GM19455 (cell line): ENCODE results near the gene AGPS.
"Not testable (repeated sequence)": the region's sequence is repeated elsewhere in the genome, so short reads cannot be mapped to it uniquely, and the experiment has no call there.

ENCODE experiments used
- ATAC-seq: cut with Tn5 transposase; IDR thresholded peaks from one replicate; pipeline ENCODE4 v1.9.1; 2021; ENCODE audit not compliant: unreplicated experiment

The AGPS gene

GRCh38 chr2:177392373-177393202, at the start of gene AGPS:
Gene AGPS (plus strand): TSS chr2:177392773. CDS start chr2:177392790, 17 bp downstream.
- ATAC-seq = peak; percentile 95

GRCh38 chr2:177343773-177344172, 48.8 kb upstream of the AGPS start:
- no peak for ATAC-seq

GRCh38 chr2:177344316-177344715, 48.3 kb upstream of the AGPS start:
- no peak for ATAC-seq

DNA sequence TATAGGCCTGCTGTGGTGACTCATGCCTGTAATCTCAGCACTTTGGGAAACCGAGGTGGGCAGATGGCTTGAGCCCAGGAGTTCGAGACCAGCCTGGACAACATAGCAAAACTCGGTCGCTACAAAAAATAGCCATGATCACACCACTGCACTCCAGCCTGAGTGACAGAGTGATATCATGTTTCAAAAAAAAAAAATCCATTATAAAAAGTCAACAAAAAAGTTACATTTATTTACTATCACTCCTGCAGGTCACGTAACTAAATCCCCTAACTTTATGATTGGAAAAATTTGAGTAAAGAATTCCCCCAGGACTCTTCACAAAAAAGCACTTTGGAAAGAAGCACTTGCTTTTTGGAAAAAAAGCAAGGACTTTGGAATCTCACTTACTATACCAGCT, 46.4 kb upstream of the AGPS start:
- no peak for ATAC-seq

GRCh38 chr2:177347570-177347969, 45.0 kb upstream of the AGPS start:
- no peak for ATAC-seq

GRCh38 chr2:177348118-177348654, 44.4 kb upstream of the AGPS start:
- ATAC-seq = no peak

GRCh38 chr2:177348733-177349693, 43.6 kb upstream of the AGPS start:
- no peak for ATAC-seq

GRCh38 chr2:177350624-177351023, 41.9 kb upstream of the AGPS start:
- ATAC-seq = not testable (repeated sequence)

DNA sequence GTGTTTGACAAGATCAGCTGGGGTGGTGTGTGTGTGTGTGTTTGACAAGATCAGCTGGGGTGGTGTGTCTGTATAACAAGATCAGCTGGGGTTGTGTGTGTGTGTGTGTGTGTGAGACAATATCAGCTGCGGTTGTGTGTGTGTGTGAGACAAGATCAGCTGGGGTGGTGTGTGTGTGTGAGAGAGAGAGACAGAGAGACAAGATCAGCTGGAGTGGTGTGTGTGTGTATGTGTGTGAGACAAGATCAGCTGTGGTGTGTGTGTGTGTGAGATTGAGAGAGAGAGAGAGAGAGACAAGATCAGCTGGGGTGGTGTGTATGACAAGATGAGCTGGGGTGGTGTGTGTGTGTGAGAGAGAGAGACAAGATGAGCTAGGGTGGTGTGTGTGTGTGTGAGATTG, 41.5 kb upstream of the AGPS start:
- ATAC-seq = not testable (repeated sequence)

- no peak for ATAC-seq
These were observed 40.0 kb upstream of the AGPS start for GRCh38 chr2:177352441-177353186.

- ATAC-seq = no peak
These were observed 39.4 kb upstream of the AGPS start for GRCh38 chr2:177353187-177353478.

DNA sequence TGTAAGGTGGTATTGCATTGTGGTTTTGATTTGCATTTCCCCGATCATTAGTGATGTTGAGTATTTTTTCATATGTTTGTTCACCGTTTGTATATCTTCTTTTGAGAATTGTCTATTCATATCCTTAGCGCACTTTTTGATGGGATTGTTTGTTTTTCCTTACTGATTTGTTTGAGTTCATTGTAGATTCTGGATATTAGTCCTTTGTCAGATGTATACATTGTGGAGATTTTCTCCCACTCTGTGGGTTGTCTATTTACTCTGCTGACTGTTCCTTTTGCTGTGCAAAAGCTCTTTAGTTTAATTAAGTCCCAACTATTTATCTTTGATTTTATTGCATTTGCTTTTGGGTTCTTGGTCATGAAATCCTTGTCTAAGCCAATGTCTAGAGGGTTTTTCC, 38.0 kb upstream of the AGPS start:
- ATAC-seq = not testable (repeated sequence)

GRCh38 chr2:177355874-177356273, 36.7 kb upstream of the AGPS start:
- ATAC-seq = no peak

DNA sequence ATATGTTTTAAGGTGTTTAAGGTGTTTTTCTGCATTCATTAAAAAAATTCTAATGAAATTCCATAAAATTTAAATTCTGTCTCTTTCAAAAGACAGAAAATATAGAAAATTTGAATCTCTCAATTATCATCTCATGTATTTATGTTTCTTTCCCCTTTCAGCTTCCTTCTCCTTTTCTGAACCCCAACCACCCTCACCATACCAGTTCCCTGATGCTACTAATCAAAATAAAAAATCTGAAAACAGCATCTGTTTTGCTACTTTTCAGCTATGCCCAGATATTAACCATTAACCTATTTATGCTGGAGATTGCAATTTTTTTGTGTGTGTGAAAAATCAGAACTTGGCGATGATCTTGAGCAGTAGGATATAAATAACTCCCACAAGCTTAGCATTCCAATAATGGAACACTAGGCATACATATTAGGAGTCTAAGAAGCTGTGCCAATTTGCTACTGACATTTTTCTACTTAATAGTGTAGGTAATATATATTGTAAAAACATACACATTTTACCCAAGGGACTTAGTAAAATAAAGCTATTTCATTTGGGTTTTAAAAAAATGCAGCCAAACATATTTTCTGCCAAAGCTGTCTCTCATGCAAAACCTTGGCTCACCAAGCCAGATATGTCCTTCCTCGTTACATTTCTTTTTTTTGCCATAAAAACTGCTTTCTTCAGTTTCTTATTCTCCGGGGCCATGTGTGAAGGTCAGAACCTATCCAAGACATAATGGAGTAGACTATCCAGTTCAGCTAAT, 32.6 kb upstream of the AGPS start:
- no peak for ATAC-seq

DNA sequence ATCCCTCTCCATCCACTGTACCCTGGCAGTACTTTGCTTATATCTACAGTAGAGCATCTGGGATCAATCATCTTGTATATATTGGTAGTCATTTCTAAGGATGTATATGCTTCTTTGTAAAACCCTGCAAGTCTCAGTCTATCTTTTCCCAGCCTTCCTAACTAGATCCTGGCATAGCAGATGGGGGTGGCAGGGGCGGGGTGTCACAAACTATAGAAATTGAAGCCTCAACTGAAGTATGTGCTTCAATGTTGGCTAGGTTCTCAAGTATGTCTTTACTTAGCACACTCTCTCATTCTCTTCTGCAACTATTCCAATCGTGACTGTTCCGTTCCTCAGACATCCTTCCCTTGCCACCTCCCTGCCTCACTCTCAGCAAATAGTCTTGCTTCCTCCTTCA, 30.1 kb upstream of the AGPS start:
- no peak for ATAC-seq

DNA sequence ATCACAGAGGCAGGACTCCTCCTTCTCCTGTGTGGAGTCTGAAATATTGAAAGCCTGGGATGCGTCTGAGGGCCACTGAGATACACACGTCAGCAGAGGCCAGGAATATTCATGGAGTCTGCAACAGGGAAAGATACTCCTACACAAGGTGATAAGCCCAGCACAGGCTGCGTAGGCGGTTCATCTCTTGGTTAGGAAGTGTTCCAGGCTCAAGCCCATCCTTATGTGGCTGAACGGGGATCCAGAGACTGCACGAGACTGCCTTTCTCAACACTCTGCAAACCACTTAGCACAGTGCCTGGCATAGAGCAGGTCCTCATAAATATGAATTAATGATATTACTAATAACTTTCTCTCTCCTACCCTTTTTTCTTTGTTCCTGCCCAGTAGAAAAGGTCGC, 29.2 kb upstream of the AGPS start:
- no peak for ATAC-seq

DNA sequence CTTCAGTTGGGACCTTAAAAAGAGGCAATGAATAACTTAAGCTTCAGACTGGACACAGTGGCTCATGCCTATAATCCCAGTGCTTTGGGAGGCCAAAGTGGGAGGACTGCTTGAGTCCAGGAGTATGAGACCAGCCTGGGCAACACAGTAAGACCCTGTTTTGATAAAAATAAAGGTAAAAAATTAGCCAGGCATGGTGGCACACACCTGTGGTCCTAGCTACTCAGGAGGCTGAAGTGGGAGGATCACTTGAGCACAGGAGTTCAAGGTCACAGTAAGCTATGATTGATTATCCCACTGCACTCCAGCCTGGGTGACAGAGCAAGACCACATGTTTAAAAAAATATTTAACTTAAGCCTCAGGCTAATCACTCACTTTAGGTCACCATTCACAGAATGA, 26.8 kb upstream of the AGPS start:
- ATAC-seq = not testable (repeated sequence)

- not testable (repeated sequence) for ATAC-seq
These were observed 24.6 kb upstream of the AGPS start for GRCh38 chr2:177368023-177368422.

- no peak for ATAC-seq
These were observed 13.2 kb upstream of the AGPS start for GRCh38 chr2:177379354-177379753.

DNA sequence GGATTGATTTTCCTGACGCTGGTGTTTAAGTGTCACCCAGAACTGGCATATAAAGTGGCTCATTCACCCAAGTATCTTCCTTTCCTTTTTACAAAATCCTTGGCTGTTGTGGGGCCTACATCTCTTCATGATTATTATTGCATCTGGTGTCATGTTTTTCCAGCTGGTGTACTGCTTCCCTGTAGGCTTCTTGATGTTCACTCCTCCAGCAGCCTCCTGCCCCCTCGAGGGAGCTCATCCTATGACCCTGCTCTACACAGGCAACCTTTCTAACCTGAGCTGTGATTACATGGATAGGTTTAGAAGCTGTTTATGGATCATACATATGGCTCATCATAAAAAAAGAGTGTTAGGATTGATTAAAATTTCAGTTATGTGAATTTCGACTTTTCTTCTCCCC, 12.4 kb upstream of the AGPS start:
- ATAC-seq = no peak
